Measurements from ENCODE around the gene KLHDC10.

The KLHDC10 gene

DNA sequence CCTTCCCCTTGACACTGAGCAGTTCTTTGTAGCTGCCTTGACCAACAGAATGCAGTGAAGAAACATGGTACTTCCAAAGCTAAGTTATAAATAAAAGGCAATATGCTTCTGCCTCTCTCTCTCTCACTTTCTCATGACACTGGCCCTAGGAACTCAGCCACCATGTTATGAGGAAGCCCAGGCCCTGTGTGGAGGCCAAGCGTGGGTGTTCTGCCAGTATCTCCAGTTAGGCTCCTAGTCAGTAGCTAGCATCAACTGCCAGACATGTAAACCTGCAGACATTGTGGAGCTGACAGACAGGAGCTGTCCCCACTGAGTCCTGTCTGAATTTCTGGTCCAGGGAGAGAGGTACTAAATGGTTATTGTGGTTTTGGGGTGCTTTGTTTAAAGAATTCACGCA is 89.7 kb downstream of the KLHDC10 start:
- no peak for TF ChIP-seq CTCF (IDR thresholded peaks at IDR 0.05; ENCODE audit: low read depth, low read length, missing control alignments)
- no peak for DNase-seq (ENCODE audit: extremely low read depth, low read depth)
- no peak overlapping the region for H3K4me3 ChIP-seq (replicated peaks; ENCODE audit: low read depth, low read length)

DNA sequence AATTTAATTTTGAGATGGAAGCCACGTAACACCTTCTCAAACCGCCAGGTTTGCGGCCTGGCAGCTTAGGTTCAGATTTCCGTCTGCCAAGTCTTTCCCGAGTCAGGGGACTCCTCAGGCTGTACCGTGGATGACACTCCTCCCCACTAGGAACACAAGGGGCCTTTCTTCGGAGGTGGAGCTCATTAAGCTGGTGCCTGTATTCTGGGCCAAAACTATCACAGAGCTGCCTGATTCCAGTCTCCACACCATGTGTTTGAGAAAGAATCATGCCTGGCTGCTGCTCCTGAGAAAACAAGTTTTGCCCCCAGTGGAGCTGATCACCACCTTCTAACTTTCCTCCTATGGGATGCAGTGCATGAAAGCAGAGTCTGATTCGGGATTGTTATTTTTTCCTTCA is 90.1 kb downstream of the KLHDC10 start:
- DNase-seq (ENCODE audit: extremely low read depth, low read depth), result no peak
- TF ChIP-seq CTCF (IDR thresholded peaks at IDR 0.05; ENCODE audit: low read depth, low read length, missing control alignments), result no peak
- H3K4me3 ChIP-seq (replicated peaks; ENCODE audit: low read depth, low read length), result no peak overlapping the region

GRCh38 chr7:130162196-130162595 is 91.9 kb downstream of the KLHDC10 start:
- no peak overlapping the region for H3K4me3 ChIP-seq (replicated peaks; ENCODE audit: low read depth, low read length)
- DNase-seq (ENCODE audit: extremely low read depth, low read depth), result no peak
- no peak for TF ChIP-seq CTCF (IDR thresholded peaks at IDR 0.05; ENCODE audit: low read depth, low read length, missing control alignments)

DNA sequence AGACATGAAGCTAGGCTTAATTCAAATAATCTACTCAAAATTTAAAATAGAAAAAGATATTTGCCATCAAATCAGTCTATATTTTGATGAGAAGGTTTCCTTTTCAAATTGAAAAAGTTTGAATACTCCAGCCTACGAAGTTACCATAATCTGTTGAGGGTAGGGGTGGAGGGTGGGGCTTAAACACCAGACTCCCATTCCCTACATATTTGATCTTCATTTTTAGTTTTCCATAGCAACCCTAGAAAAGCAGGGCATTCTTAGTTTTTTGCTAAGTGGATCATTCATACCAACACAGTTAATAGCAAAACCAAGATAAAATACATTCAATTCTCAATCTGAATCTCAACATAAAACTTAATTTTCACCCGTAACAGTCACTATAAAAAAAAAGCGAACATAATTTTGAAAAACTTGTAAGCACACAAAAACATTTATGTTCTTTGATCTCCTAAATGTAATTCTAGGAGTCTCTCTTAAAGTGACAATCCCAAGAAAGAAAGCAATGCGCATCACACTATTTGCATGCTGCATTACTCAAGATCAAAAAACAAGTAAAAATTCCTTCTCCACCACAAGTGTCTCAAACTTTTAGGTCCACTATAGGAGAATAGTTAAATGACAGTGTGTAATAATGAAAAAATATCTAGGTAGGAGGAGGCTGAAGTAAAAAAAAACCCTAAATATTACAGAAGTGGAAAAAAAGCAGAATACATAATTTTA is 104.1 kb downstream of the KLHDC10 start:
- no peak for TF ChIP-seq CTCF (IDR thresholded peaks at IDR 0.05; ENCODE audit: low read depth, low read length, missing control alignments)

GRCh38 chr7:130178251-130178650 is 107.9 kb downstream of the KLHDC10 start:
- TF ChIP-seq CTCF (IDR thresholded peaks at IDR 0.05; ENCODE audit: low read depth, low read length, missing control alignments), result no peak
- no peak overlapping the region for H3K4me3 ChIP-seq (replicated peaks; ENCODE audit: low read depth, low read length)
- no peak for DNase-seq (ENCODE audit: extremely low read depth, low read depth)

More for the DNA sequence above, 104.1 kb downstream of the KLHDC10 start:
- no peak for DNase-seq (ENCODE audit: extremely low read depth, low read depth)
- H3K4me3 ChIP-seq (replicated peaks; ENCODE audit: low read depth, low read length), result no peak overlapping the region

DNA sequence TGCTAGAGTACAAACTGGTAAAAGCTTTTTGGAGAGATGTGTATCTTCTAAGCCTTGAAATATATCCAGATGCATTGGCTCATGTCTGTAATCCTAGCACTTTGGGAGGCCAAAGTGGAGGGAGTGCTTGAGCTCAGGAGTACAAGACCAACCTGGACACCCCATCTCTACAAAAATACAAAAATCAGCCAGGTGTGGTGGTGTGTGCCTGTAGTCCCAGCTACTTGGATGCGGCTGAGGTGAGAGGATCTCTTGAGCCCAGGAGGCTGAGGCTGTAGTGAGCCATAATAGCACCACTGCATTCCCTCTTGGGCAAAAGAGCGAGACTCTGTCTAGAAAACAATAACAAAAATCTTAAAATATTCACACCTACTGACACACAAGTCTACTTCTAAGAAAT is 109.3 kb downstream of the KLHDC10 start:
- TF ChIP-seq CTCF (IDR thresholded peaks at IDR 0.05; ENCODE audit: low read depth, low read length, missing control alignments), result no peak
- no peak for DNase-seq (ENCODE audit: extremely low read depth, low read depth)
- H3K4me3 ChIP-seq (replicated peaks; ENCODE audit: low read depth, low read length), result no peak overlapping the region

Measured in HFF-Myc (cell line).